VCaP (cell line): ENCODE data around the gene CDC14A.

Experiments
- H3K27ac ChIP-seq: fragments of 450-650 bp; 2 replicates; pipeline ENCODE4 v1.5.1; 2017
- TF ChIP-seq, protein P1 (sequence below): fragments of 450-650 bp; conservative IDR thresholded peaks from 2 replicates; pipeline ENCODE4 v1.5.1; 2017; ENCODE audit warnings: mild to moderate bottlenecking, moderate library complexity

Gene CDC14A

GRCh38 chr1:100545855-100546254 lies 193.5 kb downstream of the CDC14A start:
- no peak overlapping the region for H3K27ac ChIP-seq
- TF ChIP-seq, protein P1, sequence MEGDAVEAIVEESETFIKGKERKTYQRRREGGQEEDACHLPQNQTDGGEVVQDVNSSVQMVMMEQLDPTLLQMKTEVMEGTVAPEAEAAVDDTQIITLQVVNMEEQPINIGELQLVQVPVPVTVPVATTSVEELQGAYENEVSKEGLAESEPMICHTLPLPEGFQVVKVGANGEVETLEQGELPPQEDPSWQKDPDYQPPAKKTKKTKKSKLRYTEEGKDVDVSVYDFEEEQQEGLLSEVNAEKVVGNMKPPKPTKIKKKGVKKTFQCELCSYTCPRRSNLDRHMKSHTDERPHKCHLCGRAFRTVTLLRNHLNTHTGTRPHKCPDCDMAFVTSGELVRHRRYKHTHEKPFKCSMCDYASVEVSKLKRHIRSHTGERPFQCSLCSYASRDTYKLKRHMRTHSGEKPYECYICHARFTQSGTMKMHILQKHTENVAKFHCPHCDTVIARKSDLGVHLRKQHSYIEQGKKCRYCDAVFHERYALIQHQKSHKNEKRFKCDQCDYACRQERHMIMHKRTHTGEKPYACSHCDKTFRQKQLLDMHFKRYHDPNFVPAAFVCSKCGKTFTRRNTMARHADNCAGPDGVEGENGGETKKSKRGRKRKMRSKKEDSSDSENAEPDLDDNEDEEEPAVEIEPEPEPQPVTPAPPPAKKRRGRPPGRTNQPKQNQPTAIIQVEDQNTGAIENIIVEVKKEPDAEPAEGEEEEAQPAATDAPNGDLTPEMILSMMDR = no peak

DNA sequence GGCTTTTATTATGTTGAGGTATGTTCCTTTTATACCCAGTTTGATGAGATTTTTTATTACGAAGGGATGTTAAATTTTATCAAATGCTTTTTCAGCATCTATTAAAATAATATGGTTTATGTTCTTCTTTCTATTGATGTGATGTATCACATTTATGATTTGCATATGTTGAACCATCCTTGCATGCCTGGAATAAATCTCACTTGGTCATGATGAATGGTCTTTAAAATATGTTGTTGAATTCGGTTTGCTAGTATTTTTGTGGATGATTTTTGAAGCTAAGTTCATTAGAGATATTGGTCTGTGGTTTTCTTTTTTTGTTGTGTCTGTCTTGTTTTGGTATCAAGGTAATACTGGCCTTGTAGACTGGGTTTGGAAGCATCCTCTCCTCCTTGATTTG lies 199.7 kb downstream of the CDC14A start:
- no peak overlapping the region for H3K27ac ChIP-seq
- TF ChIP-seq, protein P1 = no peak

- TF ChIP-seq, protein P1 = no peak
- H3K27ac ChIP-seq = no peak overlapping the region
These were observed 200.6 kb downstream of the CDC14A start for GRCh38 chr1:100552922-100553321.

GRCh38 chr1:100556181-100556580 lies 203.9 kb downstream of the CDC14A start:
- TF ChIP-seq, protein P1 = no peak
- no peak overlapping the region for H3K27ac ChIP-seq

DNA sequence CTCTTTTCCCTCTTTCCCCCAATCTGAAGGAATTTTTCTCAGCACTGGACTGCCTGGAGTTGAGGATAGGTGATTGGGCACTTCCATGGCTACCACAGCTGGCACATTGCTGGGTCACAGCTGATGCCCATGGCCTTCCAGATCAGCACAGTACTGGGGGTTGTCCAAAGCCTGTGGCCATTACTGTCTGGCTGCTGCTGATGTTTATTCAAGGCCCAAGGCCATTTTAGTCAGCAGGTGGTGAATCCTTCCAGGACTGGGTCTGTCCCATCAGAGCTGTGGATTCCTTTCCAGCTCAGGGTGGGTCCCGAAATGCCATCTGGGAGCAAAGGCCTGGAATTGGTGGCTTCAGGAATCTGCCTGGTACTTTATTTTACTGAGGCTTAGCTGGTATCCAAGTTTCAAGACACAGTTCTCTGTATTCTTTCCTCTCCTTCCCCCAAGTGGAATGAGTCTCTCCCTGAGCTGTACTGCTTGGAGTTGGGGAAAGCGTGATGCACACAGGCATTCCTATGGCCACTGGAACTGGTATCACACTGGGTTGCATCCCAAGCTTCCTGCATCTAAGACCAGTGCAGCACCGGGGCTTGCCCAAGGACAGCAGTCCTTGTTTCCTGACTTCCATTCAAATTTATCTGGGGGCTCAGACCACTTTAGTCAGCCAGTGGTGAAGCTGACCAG lies 204.8 kb downstream of the CDC14A start:
- TF ChIP-seq, protein P1 = no peak
- H3K27ac ChIP-seq = no peak overlapping the region

DNA sequence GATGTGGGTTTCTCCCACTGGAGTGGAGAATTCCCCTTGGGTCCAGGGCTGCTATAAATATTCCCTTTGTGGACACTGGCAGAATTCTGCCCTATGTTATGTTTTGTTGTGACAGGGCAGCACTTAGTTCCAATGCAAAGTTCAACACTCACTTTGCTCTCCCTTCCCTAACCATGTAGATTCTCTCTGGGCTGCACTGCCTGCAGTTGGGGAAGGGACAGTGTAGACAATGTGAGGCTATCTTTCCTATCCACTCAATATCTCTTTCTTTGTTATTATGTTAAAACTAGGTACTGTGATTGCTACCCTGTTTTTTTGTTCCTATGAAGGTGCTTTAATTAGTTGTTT lies 205.3 kb downstream of the CDC14A start:
- TF ChIP-seq, protein P1 = no peak

GRCh38 chr1:100565533-100565932 lies 213.2 kb downstream of the CDC14A start:
- no peak overlapping the region for H3K27ac ChIP-seq
- TF ChIP-seq, protein P1 = no peak

More for the DNA sequence above, 205.3 kb downstream of the CDC14A start:
- H3K27ac ChIP-seq = no peak overlapping the region
